Motor neuron (in vitro differentiated cells): ENCODE results near the gene PLAC9. TPM values are rescaled to one million over a fixed set of nuclear protein-coding genes. Genes with fewer than 3 reads are reported as not detected.
A peak's percentile ranks its signal among the peaks of the same experiment; 100 is the strongest.

Experiments used
- ATAC-seq, 8 experiments: fragments of 200-7000 bp; cut with Tn5 transposase; replicated peaks in 6 of 8; 2 replicates each; pipeline ENCODE4 v1.8.0; 2021; ENCODE audit warnings: mild to moderate bottlenecking in 8 of 8, moderate library complexity in 8 of 8
- H3K27ac ChIP-seq, 2 donors: fragments of 250-450 bp; sonication (Bioruptor Pico); 2 replicates each; pipeline ENCODE4 v1.9.0; 2021; ENCODE audit warnings: antibody characterized with exemption in 2 of 2, mild to moderate bottlenecking in 2 of 2, moderate library complexity in 1 of 2
- H3K4me1 ChIP-seq, 2 donors: fragments of 250-450 bp; sonication (Bioruptor Pico); replicated peaks in 1 of 2; 2 replicates each; pipeline ENCODE4 v1.6.1; 2021; ENCODE audit warnings: antibody characterized with exemption in 2 of 2, mild to moderate bottlenecking in 2 of 2, moderate library complexity in 1 of 2
- H3K4me3 ChIP-seq, 5 donors: fragments of 250-450 bp; sonication (Bioruptor Pico); 2 replicates each; pipeline ENCODE4 v1.9.0; 2021; ENCODE audit warnings: antibody characterized with exemption in 5 of 5, mild to moderate bottlenecking in 5 of 5, moderate library complexity in 4 of 5
- WGBS, 10 experiments: fragments of 450-650 bp; shearing (Covaris generic); methylation state at CpG; one replicate each; pipeline ENCODE4 v1.0.0; 2022; 5-methylcytosine and 5-hydroxymethylcytosine counted together
- in situ Hi-C, 9 experiments: fragments of 400-800 bp; cut with MboI; loops; one replicate each; pipeline ENCODE4 v1.15.0; 2021; ENCODE audit warnings: low sequenced_read_pairs in 9 of 9, low pct_unique_long_range_greater_than_20kb in 2 of 9; ENCODE audit not compliant: unreplicated experiment in 9 of 9
- total RNA-seq, 8 experiments: library from RNA; unstranded; fragments of 300-600 nt; gene quantifications; 2 replicates each; pipeline versions ENCODE4 v1.2.3 to v1.2.4, GENCODE V29; 2022

PLAC9 gene
- total RNA-seq, 8 experiments from 2014 or later = 0.16 to 47.0 (median 1.0) TPM; not detected in 1

DNA sequence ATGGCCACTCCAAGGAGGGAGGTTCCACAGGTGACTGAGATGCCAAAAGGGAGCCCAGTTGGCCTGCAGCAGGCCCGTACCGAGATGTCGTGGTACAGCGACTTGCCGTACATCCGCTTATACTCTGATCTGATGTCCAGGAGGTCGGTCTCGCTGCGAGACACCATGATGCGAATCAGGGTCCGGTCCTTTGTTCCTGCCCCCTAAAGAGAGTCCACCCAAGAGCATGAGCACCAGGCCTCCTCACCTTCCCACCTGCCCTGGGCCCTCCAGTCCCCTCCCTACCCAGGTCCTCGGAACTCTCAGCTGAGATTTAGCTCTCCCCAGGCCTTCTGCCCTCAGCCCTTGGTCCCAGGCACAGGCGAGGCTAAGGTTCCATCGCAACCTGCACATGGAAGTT is 25.0 kb downstream of the PLAC9 start:
- in situ Hi-C loops = no loop called here
- 91 to 100% (median 99%) methylated on average over 2 to 8 of the region's 14 CpGs; no CpG with 5 or more reads in 4 of the 10 experiments for WGBS, 10 experiments
- ATAC-seq = no peak
- Histone ChIP-seq H3K4me1 (no peaks in the 10 kb centered on the region), H3K4me3 (no peak overlapping the region), H3K27ac (peak overlapping the region in 1 of 2 donors; percentile 84)

DNA sequence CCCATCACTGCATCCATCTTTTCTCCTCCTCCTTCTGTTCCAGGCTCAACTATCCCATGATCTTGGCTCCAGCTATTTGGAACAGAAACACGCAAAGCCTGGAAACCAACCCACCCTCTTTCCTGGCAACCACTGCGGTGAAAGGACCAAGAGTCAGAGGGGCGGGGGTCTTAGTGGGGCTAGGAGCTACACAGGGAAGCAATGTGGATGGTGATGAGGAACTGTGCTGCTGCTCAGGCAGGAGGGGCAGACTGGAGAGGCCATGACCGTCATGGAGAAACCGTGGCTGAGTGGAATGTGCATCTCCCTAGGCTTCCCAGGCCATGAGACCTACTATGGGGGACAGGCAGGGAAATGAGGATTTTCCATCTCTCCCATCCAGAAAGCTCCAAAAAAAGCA is 25.6 kb downstream of the PLAC9 start:
- 67 to 100% (median 90%) methylated on average over 1 to 5 of the region's 5 CpGs; no CpG with 5 or more reads in 7 of the 10 experiments for WGBS, 10 experiments
- Histone ChIP-seq H3K4me3 (no peak overlapping the region), H3K4me1 (no peaks in the 10 kb centered on the region), H3K27ac (peak overlapping the region in 1 of 2 donors; percentile 84)
- peak in 5 of 8 experiments; percentile 1 to 19 (median 11) for ATAC-seq
- in situ Hi-C loops = no loop called here

- 0 to 87% (median 44%) methylated on average over 1 to 8 of the region's 14 CpGs; no CpG with 5 or more reads in 2 of the 10 experiments for WGBS, 10 experiments
- Histone ChIP-seq H3K4me1 (no peaks in the 10 kb centered on the region), H3K4me3 (no peak overlapping the region), H3K27ac (peak overlapping the region in 1 of 2 donors; percentile 84)
- peak; percentile 81 to 96 (median 94) for ATAC-seq
- in situ Hi-C loops = no loop called here
Observed at GRCh38 chr10:80158598-80159127, 26.1 kb downstream of the PLAC9 start.

DNA sequence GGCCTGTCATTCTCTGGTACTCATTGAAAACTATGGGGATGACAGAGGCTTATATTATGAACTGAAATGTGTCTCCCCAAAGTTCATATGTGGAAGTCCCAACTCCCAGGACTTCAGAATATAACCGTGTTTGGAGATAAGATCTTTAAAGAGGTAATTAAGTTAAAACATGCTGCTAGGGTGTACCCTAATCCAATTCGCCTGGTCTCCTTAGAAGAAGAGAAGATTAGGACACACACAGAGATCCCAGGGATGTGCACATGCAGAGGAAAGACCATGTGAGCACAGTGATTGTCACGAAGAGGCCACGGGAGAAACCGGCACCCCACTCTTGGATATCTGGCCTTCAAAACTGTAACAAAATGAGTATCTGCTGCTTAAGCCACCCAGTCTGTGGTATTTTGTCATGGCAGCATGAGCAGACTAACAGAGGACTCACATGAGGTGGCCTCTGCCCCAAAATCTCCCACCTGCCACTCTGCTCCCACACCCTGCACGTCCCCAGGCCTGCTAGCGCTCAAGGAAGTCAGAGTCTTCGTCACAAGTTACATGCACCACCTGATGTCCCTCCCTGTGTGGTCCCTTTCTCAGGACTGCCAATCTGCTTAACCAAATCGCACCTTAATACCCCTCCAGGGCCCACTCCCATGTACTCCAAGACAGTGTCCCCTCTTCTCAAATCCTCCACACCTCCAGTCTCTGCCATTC is 26.8 kb downstream of the PLAC9 start:
- no peak for ATAC-seq
- Histone ChIP-seq H3K4me3 (no peak overlapping the region), H3K4me1 (no peaks in the 10 kb centered on the region), H3K27ac (peak overlapping the region in 1 of 2 donors; percentile 74)
- WGBS, 10 experiments = 44 to 100% (median 89%) methylated on average over 4 to 8 of the region's 9 CpGs; no CpG with 5 or more reads in 4 of the 10 experiments
- in situ Hi-C loops = no loop called here

DNA sequence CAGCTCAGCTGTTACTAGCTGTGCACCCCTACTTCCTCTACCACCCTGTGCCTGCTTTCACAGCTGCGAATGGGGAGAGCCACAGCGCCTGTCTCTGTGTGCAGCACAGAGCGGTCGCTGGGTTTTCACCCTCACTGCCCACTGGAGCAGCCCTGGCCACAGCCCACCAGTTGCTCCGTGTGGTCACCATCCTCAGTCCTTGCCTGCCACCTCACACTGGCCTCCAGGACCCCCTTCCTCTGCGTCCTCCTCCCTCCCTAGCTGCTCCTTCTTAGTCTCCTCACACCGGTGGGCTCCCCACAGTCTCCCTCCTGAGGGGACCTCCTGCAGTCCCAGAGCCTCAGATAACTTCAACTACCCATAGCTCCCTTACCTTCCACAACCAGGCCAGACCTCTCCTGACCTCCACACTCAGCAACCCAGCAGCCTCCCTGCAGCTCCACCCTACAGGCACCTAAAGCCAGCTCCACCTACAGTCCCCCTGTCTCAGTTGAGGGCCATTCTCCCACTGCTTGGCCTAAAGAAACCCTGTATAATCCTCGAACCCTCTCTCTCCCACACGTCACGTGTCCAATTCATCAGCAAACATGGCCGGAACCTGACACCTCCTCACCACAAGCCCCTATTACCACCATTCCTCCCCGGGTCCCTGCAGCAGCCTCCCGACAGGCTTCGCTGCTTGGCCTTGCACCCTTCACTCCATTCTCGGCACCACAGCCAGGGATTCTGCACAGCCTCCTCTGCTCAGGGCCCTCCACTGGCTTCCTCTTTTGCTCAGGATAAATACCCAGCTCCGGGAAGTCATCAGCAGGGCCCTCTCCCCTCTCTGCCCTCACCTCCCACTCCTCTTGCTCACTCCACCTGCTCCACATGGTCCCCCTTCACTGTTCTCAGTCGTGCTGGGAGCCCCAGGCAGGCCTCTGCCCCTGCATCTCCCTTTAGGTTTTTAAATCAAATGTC is 28.1 kb downstream of the PLAC9 start:
- no peaks in the 10 kb centered on the region for H3K4me1 ChIP-seq
- in situ Hi-C loops = no loop called here
- ATAC-seq = no peak
- no peak overlapping the region for H3K27ac ChIP-seq
- no peak overlapping the region for H3K4me3 ChIP-seq
- WGBS, 10 experiments = 80 to 100% (median 91%) methylated on average over 1 to 12 of the region's 17 CpGs; no CpG with 5 or more reads in 1 of the 10 experiments

DNA sequence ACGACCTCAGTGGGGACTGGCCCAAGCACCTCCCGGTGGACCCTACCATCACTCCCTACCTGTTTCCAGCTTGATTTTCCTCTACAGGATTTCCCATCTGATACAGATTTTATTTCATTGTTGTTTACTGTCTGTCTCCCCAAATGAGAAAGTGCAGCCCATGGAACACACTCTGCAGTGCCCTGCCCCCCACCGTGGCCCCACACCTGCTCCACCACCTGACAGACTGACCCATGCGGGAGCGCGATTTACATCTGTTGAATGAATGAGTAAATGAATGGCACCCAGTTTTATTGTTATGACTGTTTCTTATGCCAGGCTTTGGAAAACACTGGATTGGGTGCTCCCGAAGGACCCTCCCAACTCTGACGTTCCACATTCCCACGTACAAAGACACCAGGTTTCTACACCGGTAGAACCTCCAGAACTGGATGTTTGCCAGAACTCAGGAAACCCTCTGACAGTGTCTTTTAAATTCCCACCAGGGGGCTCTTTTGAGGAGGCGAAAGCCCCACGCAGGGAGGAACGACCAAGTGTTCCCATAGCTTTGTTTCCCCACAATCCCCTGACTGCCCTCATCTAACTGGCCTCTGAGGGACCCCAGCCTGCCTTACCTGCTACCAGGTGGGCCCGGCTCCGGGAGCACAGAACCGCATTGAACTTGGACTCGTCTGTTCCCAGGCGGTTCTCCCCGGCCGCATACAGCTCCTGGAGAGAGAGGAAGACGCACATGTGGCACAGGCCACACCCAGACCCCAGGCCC is 29.0 kb downstream of the PLAC9 start:
- H3K27ac ChIP-seq = no peak overlapping the region
- no peak overlapping the region for H3K4me3 ChIP-seq
- no peak for ATAC-seq
- 52 to 94% (median 70%) methylated on average over 1 to 15 of the region's 21 CpGs; no CpG with 5 or more reads in 2 of the 10 experiments for WGBS, 10 experiments
- no peaks in the 10 kb centered on the region for H3K4me1 ChIP-seq
- in situ Hi-C loops = no loop called here

DNA sequence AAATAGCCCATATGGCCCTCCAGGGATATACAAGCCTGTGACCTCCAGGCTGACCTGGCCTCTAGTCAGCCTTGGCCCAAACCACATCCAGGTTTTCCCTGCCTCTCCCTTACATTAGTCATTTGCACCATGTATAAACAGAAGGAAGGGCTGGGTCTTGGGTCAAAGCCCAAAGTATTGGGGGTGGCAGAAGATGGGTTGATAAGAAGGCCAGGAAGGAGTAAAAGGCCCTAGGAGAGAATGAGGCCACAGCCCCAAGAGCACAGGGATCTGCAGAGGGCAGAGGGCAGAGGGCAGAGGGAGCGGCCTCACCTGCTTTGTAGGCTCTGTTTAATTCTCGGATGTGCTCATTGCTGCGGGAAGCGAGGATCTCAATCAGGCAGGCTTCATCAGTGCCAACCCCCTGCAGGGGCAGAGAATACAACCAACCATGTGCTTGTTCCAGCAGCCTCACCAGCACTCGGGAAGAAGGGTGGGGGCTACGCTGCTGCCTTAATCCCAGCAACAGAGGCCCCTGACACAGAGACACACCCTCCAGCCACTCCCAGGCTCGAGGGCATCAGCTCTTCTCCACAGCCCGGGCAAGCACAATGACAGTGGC is 31.3 kb downstream of the PLAC9 start:
- ATAC-seq = peak in 3 of 8 experiments; percentile 48 to 71 (median 62)
- Histone ChIP-seq H3K4me3 (no peak overlapping the region), H3K4me1 (no peaks in the 10 kb centered on the region), H3K27ac (no peak overlapping the region)
- WGBS, 10 experiments = 0 to 80% (median 70%) methylated on average over 1 to 5 of the region's 8 CpGs; no CpG with 5 or more reads in 3 of the 10 experiments
- in situ Hi-C loops = no loop called here

DNA sequence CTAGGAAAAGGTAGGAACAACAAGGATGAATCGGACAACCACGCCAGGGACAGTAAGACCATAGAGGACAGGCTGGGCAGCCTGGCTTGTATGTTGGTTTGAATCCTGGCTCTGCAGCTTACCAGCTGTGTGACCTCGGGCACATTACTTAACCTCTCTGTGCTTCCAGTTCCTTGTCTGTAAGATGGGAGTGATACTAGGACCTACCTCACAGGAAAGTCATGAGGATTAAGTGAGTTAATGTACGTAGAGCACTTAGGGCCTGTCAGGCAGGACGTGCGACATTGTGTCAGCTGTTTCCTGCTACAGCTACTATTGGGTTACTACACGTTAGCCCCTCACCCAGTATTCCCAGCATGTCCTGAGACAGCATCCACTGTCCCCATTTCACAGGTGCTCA is 32.1 kb downstream of the PLAC9 start:
- WGBS, 10 experiments = 80 to 100% (median 95%) methylated on average over 1 to 6 of the region's 7 CpGs; no CpG with 5 or more reads in 1 of the 10 experiments
- in situ Hi-C loops = no loop called here
- Histone ChIP-seq H3K4me3 (no peak overlapping the region), H3K27ac (no peak overlapping the region), H3K4me1 (no peaks in the 10 kb centered on the region)
- no peak for ATAC-seq

GRCh38 chr10:80165173-80165572 is 32.6 kb downstream of the PLAC9 start:
- Histone ChIP-seq H3K27ac (no peak overlapping the region), H3K4me1 (no peaks in the 10 kb centered on the region), H3K4me3 (no peak overlapping the region)
- peak in 3 of 8 experiments; percentile 12 to 34 (median 15) for ATAC-seq
- in situ Hi-C loops = no loop called here
- 59 to 90% (median 90%) methylated on average over 2 of the region's 7 CpGs; no CpG with 5 or more reads in 7 of the 10 experiments for WGBS, 10 experiments

GRCh38 chr10:80166581-80167470 is 34.3 kb downstream of the PLAC9 start:
- H3K27ac ChIP-seq = no peak overlapping the region
- WGBS, 10 experiments = 67 to 100% (median 93%) methylated on average over 1 to 11 of the region's 28 CpGs; no CpG with 5 or more reads in 2 of the 10 experiments
- no peaks in the 10 kb centered on the region for H3K4me1 ChIP-seq
- in situ Hi-C loops = no loop called here
- ATAC-seq = no peak
- H3K4me3 ChIP-seq = no peak overlapping the region

GRCh38 chr10:80167471-80168161 is 35.1 kb downstream of the PLAC9 start:
- 53 to 100% (median 62%) methylated on average over 1 to 3 of the region's 8 CpGs; no CpG with 5 or more reads in 6 of the 10 experiments for WGBS, 10 experiments
- H3K4me3 ChIP-seq = no peak overlapping the region
- no peaks in the 10 kb centered on the region for H3K4me1 ChIP-seq
- H3K27ac ChIP-seq = no peak overlapping the region
- in situ Hi-C loops = no loop called here
- peak in 5 of 8 experiments; percentile 21 to 74 (median 26) for ATAC-seq
